Activated CD8-positive, alpha-beta memory T cell treated with anti-CD3 and anti-CD28 coated beads for 36 hours (primary cell): Measurements from ENCODE around the gene RNF114. TPM values are rescaled to one million over a fixed set of nuclear protein-coding genes. Genes with fewer than 3 reads are reported as not detected.
"Not testable (repeated sequence)": the region's sequence is repeated elsewhere in the genome, so short reads cannot be mapped to it uniquely, and the experiment has no call there.

Source experiments
- CTCF ChIA-PET: fragments of 350-600 bp; sonication (Branson Sonifier 250); formaldehyde crosslinking; loops from one replicate; lab custom pipeline; 2021; ENCODE audit warnings: antibody characterized with exemption; lab: Charles Lee
- POLR2A ChIA-PET: fragments of 350-600 bp; sonication (Branson Sonifier 250); formaldehyde crosslinking; loops from one replicate; lab custom pipeline; 2021; ENCODE audit warnings: antibody characterized with exemption; lab: Charles Lee
- total RNA-seq, 2 experiments: library from RNA; stranded (reverse); gene quantifications; one replicate each; pipeline ENCODE4 v1.2.3, GENCODE V29; 2021

The RNF114 gene
- total RNA-seq, 2 experiments from 2014 or later = 59.4 to 63.8 TPM

GRCh38 chr20:49987015-49987867 lies 51.0 kb downstream of the RNF114 start:
- ChIA-PET CTCF (interaction anchor here (1.0 to 5.6 kb wide), 4 partner anchors 9 to 98 kb away, joined by 3 to 27 read pairs (median 6); no protein-coding TSS in a partner anchor), POLR2A (no interaction called here)

- ChIA-PET POLR2A (no interaction called here), CTCF (interaction anchor here (0.7 to 5.6 kb wide), 4 partner anchors 9 to 83 kb away, joined by 3 to 27 read pairs (median 4); no protein-coding TSS in a partner anchor)
Measured at GRCh38 chr20:49987868-49988690, 51.9 kb downstream of the RNF114 start.

- POLR2A ChIA-PET = no interaction called here
- CTCF ChIA-PET = interaction anchor here (1.7 to 5.6 kb wide), 2 partner anchors 10 to 82 kb away, joined by 6 to 27 read pairs; no protein-coding TSS in a partner anchor
Measured at GRCh38 chr20:49989234-49990065, 53.3 kb downstream of the RNF114 start.

- ChIA-PET CTCF (interaction anchor here (1.7 to 5.6 kb wide), 2 partner anchors 11 to 81 kb away, joined by 6 to 27 read pairs; no protein-coding TSS in a partner anchor), POLR2A (no interaction called here)
Measured at GRCh38 chr20:49990271-49990720, 54.1 kb downstream of the RNF114 start.

- ChIA-PET POLR2A (no interaction called here), CTCF (interaction anchor here (1.6 kb wide), 1 partner anchor 11 kb away, joined by 3 read pairs; no protein-coding TSS in a partner anchor)
Measured at GRCh38 chr20:49993301-49993751, 57.1 kb downstream of the RNF114 start.

- ChIA-PET CTCF (interaction anchor here (1.4 kb wide), 1 partner anchor 76 kb away, joined by 3 read pairs; no protein-coding TSS in a partner anchor), POLR2A (no interaction called here)
Measured at GRCh38 chr20:49995586-49995985, 59.4 kb downstream of the RNF114 start.

GRCh38 chr20:49998478-49999188 lies 62.4 kb downstream of the RNF114 start:
- CTCF ChIA-PET = interaction anchor here (0.7 kb wide), 1 partner anchor 19 kb away, joined by 3 read pairs; no protein-coding TSS in a partner anchor
- POLR2A ChIA-PET = not testable (repeated sequence)

- ChIA-PET POLR2A (no interaction called here), CTCF (interaction anchor here (0.7 kb wide), 1 partner anchor 20 kb away, joined by 3 read pairs; no protein-coding TSS in a partner anchor)
Measured at GRCh38 chr20:49999329-49999728, 63.1 kb downstream of the RNF114 start.

GRCh38 chr20:50000548-50001222 lies 64.5 kb downstream of the RNF114 start:
- CTCF ChIA-PET = interaction anchor here (0.6 to 1.5 kb wide), 3 partner anchors 22 to 35 kb away, joined by 3 to 7 read pairs (median 5); no protein-coding TSS in a partner anchor
- POLR2A ChIA-PET = not testable (repeated sequence)

GRCh38 chr20:50001784-50002311 lies 65.7 kb downstream of the RNF114 start:
- CTCF ChIA-PET = interaction anchor here (0.6 kb wide), 1 partner anchor 195 kb away, joined by 3 read pairs; no protein-coding TSS in a partner anchor
- POLR2A ChIA-PET = interaction anchor here (0.7 kb wide), 1 partner anchor 68 kb away, joined by 9 read pairs; no protein-coding TSS in a partner anchor

- CTCF ChIA-PET = interaction anchor here (0.9 kb wide), 1 partner anchor 24 kb away, joined by 3 read pairs; no protein-coding TSS in a partner anchor
- POLR2A ChIA-PET = no interaction called here
Measured at GRCh38 chr20:50003253-50003656, 67.1 kb downstream of the RNF114 start.

Other genes with a start within 250 kb of the RNF114 start
- gene B4GALT5, start 222.5 kb upstream of the RNF114 start, total RNA-seq = 10 to 100 TPM; 37.6 to 39.3 TPM
- 1 to 10 TPM; 8.6 to 10.0 TPM for gene SLC9A8, start 123.6 kb upstream of the RNF114 start, total RNA-seq
- 10 to 100 TPM; 13.6 to 14.0 TPM for gene SPATA2, start 20.9 kb upstream of the RNF114 start, total RNA-seq
- gene SNAI1, start 46.6 kb downstream of the RNF114 start, total RNA-seq = under 1 TPM; 0.40 to 0.52 TPM
- gene UBE2V1, start 176.8 kb downstream of the RNF114 start, total RNA-seq = 100 to 1,000 TPM; 167 to 174 TPM
- gene PEDS1, start 217.3 kb downstream of the RNF114 start, total RNA-seq = 10 to 100 TPM; 20.5 to 20.9 TPM